HG02678 (cell line): ENCODE data around the gene SLF2.

Experiments used
- ATAC-seq: cut with Tn5 transposase; IDR thresholded peaks from one replicate; pipeline ENCODE4 v1.9.1; 2021; ENCODE audit warnings: mild to moderate bottlenecking, moderate library complexity; ENCODE audit not compliant: unreplicated experiment

SLF2 gene

GRCh38 chr10:100912605-100913469 lies at the start of gene SLF2:
Gene SLF2 (plus strand): TSS chr10:100912963. CDS start chr10:100913111, 148 bp downstream.
- peak; percentile 91 for ATAC-seq

- ATAC-seq = no peak
These were observed 49.3 kb upstream of the SLF2 start for GRCh38 chr10:100863433-100863832.

GRCh38 chr10:100864036-100864885 lies 48.5 kb upstream of the SLF2 start:
- no peak for ATAC-seq

GRCh38 chr10:100864978-100865377 lies 47.8 kb upstream of the SLF2 start:
- no peak for ATAC-seq

- no peak for ATAC-seq
These were observed 46.8 kb upstream of the SLF2 start for GRCh38 chr10:100866010-100866409.

- ATAC-seq = no peak
These were observed 46.1 kb upstream of the SLF2 start for GRCh38 chr10:100866575-100867098.

GRCh38 chr10:100867261-100867963 lies 45.4 kb upstream of the SLF2 start:
- no peak for ATAC-seq

GRCh38 chr10:100868382-100868781 lies 44.4 kb upstream of the SLF2 start:
- no peak for ATAC-seq

- no peak for ATAC-seq
These were observed 43.4 kb upstream of the SLF2 start for GRCh38 chr10:100869399-100869798.

GRCh38 chr10:100872034-100872791 lies 40.5 kb upstream of the SLF2 start:
- no peak for ATAC-seq

GRCh38 chr10:100873146-100873826 lies 39.5 kb upstream of the SLF2 start:
- no peak for ATAC-seq

GRCh38 chr10:100873827-100874326 lies 38.9 kb upstream of the SLF2 start:
- no peak for ATAC-seq

- no peak for ATAC-seq
These were observed 37.9 kb upstream of the SLF2 start for GRCh38 chr10:100874702-100875483.

- no peak for ATAC-seq
These were observed 37.1 kb upstream of the SLF2 start for GRCh38 chr10:100875484-100876166.

GRCh38 chr10:100876585-100877460 lies 35.9 kb upstream of the SLF2 start:
- ATAC-seq = no peak

GRCh38 chr10:100877461-100877850 lies 35.3 kb upstream of the SLF2 start:
- no peak for ATAC-seq

GRCh38 chr10:100878291-100878910 lies 34.4 kb upstream of the SLF2 start:
- no peak for ATAC-seq
